ENCODE data around the gene MEF2B.

DNA sequence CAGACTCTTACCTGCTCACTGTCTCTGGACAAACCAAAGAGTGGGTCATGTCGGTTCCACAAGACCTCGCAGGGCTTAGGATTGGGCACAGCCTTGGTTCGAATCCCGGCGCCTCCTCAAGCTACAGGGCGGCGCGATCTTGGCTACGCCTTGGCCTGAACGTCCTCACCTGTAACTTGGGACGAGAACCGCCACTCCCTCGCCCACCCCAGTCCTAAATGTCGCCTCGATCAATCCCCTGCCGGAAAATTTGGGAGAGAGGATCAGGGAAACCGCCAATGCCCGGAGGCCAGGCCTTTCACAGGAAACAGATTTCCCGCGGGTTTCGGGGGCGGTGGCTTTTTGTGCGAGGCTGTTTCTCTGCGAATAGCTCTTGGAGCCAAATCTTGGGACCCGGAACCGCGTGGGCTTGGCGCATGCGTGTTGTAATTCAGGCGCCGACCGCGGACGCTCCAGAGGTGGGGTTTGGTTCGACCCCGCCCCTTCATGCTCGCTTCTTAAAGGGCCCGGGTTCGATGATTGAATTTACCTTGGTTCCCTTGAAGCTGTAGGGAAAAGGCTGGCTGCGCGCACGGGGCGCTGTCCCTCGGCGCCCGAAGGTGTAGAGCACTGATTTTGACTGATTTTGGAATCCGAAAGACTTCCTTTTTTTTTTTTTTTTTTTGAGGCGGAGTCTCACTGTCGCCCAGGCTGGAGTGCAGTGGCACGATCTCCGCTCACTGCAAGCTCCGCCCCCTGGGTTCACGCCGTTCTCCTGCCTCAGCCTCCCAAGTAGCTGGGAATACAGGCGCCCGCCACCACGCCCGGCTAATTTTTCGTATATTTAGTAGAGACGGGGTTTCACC is 33.2 kb upstream of the MEF2B start, which contains the start of gene NR2C2AP:
- TF ChIP-seq, protein P1, sequence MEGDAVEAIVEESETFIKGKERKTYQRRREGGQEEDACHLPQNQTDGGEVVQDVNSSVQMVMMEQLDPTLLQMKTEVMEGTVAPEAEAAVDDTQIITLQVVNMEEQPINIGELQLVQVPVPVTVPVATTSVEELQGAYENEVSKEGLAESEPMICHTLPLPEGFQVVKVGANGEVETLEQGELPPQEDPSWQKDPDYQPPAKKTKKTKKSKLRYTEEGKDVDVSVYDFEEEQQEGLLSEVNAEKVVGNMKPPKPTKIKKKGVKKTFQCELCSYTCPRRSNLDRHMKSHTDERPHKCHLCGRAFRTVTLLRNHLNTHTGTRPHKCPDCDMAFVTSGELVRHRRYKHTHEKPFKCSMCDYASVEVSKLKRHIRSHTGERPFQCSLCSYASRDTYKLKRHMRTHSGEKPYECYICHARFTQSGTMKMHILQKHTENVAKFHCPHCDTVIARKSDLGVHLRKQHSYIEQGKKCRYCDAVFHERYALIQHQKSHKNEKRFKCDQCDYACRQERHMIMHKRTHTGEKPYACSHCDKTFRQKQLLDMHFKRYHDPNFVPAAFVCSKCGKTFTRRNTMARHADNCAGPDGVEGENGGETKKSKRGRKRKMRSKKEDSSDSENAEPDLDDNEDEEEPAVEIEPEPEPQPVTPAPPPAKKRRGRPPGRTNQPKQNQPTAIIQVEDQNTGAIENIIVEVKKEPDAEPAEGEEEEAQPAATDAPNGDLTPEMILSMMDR (IDR thresholded peaks at IDR 0.05): no peak
- TF ChIP-seq POLR2A (IDR thresholded peaks at IDR 0.05): peak; percentile 15

Data from right lobe of liver (tissue), 4 donors.